GM18502 (cell line): ENCODE results near the gene GLYR1.

ENCODE experiments used
- ATAC-seq: cut with Tn5 transposase; IDR thresholded peaks from one replicate; pipeline ENCODE4 v1.9.1; 2021; ENCODE audit warnings: mild to moderate bottlenecking; ENCODE audit not compliant: unreplicated experiment, poor library complexity

GLYR1 gene

DNA sequence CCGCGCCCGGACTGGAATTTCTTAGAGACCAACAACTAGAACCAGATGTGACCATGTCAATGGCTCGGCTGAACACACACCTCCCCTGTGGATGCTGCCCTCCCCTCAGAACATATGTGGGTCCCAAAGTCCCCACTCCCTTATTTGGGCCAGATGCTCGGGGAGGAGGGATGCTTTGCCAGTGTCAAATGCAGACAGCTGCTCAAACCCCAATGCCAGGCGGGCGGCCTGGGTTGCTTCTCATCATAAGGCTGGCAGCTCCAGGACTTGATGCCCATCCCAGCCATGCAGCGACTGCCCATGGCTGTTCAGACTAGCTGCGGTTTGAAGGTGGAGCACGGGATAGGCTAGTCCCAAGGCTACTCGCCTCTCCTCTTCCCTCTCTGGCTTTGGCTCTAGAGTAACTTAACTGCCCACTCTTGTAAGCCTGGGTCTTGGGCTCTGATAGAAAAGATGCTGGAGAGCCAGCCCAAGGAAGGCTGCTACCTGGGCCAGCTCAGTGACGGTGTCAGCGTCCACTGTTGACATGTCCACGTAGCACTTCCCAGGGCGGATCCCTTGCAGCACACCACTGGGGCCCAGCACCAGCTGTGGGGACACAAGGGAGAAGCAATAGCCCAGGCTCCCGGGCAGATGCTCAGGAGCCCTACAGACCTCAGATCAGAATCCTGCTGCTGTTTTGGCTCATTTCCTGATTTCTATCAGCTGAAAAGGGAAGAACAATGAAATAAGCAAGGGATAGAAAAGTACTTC, 33.7 kb downstream of the GLYR1 start:
- ATAC-seq = no peak

- ATAC-seq = no peak
Observed at GRCh38 chr16:4811773-4812172, 35.3 kb downstream of the GLYR1 start.

DNA sequence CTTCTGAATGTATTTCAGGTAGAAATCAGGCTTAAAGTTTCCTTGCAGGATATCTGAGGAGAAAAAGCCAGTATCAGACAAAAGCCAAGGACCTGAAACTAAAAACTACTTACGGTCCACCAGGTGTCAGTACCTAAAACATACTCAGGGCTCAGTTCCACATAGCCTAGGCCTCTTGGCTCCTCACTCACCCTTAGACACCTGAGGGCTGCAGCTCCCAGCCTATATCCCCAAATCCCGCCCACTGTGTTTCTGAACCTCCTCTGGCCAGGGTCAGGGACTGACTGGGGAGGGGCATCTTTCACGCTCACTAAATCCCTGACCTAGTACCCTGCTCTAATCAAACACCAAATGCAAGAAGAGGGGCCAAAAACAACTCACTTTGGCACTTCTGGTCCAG, 35.8 kb downstream of the GLYR1 start:
- ATAC-seq = no peak

GRCh38 chr16:4806280-4806679, 40.8 kb downstream of the GLYR1 start:
- ATAC-seq = no peak

DNA sequence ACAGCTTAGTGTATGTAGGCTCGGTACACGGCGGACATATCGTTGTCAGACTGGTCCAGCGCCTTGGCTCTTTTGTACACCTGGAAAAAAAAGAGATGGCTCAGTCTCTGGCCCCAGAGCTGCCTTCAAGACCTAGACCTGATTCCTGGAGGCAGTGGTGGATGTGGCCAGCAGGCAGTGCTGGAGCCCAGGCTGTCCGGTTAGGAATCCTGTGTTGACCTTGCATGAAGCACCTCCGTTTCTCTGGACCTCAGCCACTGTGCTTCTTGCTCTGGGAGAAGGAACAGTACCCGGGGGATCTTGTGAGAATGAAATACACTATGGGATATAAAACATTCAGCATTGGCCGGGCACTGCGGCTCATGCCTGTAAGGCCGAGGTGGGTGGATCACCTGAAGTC, 41.9 kb downstream of the GLYR1 start:
- ATAC-seq = no peak

- no peak for ATAC-seq
Observed at GRCh38 chr16:4803898-4804762, 43.0 kb downstream of the GLYR1 start.

DNA sequence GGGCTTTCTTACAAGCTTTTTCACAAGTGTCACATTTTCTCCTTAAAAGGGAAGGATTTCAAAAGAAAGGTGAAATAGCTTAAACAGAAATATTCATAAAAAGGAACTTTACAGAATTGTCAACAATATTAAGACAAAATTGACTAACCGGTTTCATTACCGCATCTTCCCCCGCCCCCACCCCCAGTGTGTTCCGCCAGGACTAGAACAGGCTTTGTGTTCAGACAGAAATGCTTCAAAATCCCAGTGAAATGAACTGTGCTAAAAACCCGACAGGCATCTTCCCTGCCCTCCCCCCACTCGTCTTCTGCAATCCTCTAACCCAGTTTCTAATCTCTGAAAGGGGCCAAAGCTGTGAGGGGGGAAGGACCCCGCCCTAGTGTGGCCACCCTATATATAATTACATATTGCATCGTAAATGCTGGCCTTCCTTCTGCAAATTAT, 43.7 kb downstream of the GLYR1 start:
- no peak for ATAC-seq

DNA sequence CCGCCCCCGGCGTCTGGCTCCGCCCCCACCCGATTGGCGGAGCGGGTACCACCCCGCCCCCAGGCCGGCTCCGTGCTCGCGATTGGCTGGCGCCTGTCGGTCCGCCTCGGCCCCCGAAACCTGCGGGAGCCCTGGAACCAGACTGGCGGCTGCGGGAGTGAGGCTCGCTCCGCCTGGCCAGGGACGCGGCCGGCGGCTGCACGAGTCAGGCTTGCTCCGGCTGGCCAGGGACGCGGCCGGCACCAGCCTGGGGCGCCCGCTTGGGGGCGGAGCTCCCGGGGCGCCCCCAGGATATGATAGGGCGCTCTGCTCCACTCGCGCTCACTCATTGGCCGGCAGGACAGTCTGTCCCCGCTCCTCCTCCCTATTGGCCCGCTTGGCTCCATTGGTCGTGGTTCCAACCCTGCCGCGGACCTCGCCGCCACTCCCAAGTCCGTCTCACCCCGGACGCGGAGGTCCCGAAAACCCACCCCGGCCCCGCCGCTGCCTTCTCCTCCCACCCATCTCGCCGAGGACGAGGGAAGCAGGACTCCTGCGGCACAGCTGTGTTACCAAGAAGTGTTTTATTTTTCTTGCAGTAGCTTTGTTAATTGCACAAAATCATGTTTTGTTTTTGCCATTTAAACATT, 44.3 kb downstream of the GLYR1 start:
- ATAC-seq = peak; percentile 93

DNA sequence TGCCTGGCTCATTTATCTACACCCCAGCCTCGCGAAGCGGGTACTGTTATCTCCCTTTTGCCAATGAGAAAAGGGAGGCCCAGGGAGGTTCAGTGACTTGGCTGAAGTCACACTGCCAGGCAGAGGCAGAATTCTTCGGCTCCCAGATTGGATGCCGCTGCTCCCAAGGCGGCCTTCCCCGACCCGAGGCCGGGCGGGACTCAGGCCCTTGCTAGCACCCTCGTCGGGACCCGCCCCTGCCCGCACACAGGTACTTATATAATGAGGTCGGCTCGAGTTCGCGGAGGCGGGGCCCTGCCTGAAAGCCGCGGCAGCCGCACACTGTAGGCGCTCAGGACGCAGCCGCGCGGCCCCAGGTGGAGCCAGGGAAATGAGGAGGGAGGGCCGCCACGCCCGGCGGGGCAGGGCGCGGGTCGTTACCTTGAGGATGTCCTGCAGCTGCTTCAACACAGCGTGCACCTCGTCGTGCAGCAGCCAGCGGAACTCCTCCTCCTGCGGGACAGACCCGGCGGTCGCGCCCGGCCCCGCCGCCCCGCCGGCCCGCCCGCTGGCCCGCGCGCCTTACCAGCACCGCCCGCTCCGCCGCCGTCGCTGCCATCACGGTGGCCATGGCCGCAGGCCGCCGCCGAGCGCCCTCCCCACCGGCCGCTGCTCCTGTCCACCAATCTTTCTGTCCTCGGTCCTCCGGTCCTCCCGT, 45.0 kb downstream of the GLYR1 start, which contains the start of gene ROGDI:
Gene ROGDI (minus strand): TSS at position 672 of the 697 bp plus-strand sequence. CDS start 62 bp downstream, at position 610.
- peak; percentile 67 for ATAC-seq

DNA sequence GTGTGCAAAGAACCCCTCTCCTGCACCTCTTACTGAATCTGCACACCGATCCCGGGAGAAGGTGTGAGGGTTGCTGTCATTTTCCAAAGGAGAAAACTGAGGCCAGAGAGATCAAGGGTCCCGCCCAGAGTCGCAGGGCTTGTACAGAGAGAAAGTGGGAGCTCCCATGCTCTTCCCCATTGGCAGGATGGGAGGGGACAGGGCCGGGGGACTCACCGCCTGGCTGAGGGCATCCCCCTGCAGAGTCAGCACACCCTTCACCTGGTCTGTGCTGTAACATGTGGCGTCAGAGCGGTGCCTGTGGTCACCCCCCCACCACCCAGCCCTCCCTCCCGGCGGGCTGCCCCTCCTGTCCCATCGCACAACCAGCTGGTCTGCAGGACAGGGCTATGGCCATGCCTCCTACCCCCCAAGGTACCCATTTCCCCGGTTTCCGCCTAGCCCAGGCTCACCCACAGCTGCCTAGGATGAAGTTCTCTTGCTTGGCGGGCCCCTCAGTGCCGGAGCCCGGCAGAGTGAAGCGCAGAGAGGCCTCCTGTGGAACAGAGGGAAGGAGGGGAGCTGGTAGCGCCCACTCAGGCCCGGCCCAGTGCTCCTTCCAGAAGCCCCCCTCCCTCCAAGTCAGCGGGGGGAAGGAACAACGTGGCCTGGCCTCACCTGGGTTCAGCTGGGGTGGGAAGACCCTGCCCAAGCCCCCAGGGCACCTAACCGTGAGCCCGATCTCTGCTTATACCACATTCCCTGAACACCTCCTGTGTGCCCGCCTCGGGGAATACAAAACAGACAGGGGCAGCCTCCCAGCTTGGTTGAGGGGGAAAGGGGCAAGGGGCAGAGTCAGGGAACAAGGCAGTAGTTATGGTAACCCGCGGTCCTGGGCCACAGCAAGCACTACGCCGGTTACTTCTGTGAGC, 45.8 kb downstream of the GLYR1 start:
- no peak for ATAC-seq

DNA sequence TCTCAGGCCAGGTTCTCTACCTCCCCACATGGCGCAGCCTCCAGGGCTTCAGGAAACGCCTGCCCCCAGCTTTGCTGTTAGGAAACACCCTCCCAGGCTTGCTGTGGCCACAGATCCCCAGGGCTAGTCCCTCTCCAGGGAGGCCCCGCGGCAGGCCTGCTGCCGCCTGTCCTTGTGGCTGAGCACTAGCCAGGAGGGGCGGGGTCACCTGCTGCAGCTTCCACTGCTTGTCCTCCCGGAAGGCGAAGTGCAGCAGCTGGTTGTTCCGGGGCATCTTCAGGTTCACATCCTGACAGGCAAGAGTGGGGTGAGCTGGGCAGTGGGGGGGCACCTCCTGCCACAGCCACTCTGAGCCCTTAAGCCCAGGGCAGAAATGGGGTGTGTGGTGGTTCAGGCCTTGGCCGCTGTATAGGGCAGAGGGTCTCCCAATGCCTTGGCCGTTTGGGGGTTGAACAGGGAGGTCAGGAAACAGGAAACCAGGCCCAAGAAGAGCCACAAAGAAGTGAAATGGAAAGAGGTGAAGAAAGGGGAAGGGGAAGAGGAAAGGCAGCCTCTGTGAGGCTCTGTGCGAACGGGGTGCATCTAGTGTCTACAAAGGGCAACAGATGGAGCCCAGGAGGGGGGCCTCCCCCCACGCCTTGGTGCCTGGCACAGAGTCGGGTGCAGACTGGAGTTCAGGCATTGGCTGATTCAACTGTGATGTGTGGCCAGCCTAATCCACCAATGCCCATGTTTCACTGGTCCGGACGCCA, 46.6 kb downstream of the GLYR1 start:
- no peak for ATAC-seq

- no peak for ATAC-seq
Observed at GRCh38 chr16:4799171-4799855, 47.8 kb downstream of the GLYR1 start.

DNA sequence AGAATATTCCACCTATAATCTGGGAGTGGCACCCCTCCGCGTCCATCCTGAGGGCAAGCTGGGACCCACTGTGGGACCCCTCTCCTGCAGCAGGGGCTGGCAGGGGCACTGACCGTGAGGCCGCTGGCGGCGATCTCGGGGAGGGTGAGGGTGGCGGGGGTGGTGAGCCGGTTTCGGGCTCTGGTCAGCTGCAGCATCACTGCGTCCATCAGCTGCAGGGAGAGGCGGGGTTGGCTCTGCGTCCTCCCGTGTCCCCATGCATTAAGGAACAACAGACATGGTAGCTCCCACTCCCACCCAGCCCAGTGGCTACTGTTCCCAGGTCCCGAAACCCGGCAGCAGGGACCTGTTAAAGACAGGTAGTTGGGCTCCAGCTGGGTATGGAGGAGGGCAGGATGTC, 48.6 kb downstream of the GLYR1 start:
- ATAC-seq = no peak

DNA sequence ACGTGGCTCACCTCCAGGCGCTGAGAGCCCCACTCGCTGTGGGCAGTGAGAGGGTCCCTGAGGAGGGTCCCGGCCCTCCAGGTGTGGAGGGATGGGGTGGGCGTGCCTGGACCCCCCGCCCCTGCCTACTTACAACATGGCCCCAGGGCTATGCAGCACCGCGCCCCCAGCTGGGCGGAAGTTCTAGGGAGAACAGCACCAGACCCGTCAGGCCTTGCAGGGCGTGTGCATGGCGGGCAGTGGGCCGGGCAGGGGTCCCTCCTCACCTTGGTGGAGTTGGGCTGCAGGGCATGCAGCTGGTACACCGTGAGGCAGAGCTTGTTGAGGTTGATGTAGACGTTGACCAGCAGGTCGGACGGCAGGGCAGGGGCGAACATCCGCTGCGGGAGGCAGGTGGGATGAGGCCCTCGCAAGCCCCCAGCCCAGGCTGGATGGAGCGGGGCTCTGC, 49.3 kb downstream of the GLYR1 start:
- ATAC-seq = no peak

- no peak for ATAC-seq
Observed at GRCh38 chr16:4796982-4797804, 49.9 kb downstream of the GLYR1 start.

DNA sequence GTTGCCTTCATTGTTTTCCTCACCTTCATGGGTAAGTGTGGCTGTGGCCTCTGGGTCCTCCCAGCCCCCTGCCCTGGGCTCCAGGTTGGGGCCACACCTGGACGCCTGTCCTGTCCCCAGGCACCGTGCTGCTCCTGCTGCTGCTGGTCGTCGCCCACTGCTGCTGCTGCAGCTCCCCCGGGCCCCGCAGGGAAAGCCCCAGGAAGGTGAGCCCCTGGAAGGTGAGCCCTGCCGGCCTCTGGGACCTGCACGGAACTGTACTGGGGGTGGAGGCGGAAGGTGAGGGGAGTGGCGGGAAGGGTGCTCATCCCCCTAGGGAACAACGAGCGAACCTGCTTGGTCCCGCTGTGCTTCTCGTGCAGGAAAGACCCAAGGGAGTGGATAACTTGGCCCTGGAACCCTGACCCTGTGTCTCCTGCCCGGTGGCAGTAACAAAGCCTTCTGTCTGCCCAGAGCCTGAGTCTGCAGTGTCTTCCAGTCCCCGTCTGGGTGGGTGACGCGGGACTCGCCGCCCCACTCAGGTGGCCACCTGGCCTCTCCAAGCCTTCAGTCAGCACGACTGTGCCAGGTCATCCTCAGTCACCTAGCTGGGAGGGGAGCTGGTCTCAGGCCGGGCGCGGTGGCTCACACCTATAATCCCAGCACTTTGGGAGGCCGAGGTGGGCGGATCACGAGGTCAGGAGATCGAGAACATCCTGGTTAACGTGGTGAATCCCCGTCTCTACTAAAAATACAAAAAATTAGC, 51.1 kb downstream of the GLYR1 start:
- ATAC-seq = no peak
